ENCODE results near the gene TLE2.
"Not testable (repeated sequence)": the region's sequence is repeated elsewhere in the genome, so short reads cannot be mapped to it uniquely, and the experiment has no call there.

Gene TLE2

GRCh38 chr19:3055741-3056416 lies 26.8 kb upstream of the TLE2 start:
- DNase-seq = no peak

- DNase-seq = no peak
Measured at GRCh38 chr19:3054972-3055740, 26.1 kb upstream of the TLE2 start.

GRCh38 chr19:3054265-3054971 lies 25.3 kb upstream of the TLE2 start:
- no peak for DNase-seq

GRCh38 chr19:3053780-3054179 lies 24.7 kb upstream of the TLE2 start:
- no peak for DNase-seq

GRCh38 chr19:3053218-3053621 lies 24.1 kb upstream of the TLE2 start:
- peak; percentile 9 for DNase-seq

GRCh38 chr19:3050016-3050415 lies 20.9 kb upstream of the TLE2 start:
- DNase-seq = not testable (repeated sequence)

- DNase-seq = no peak
Measured at GRCh38 chr19:3049089-3049488, 20.0 kb upstream of the TLE2 start.

GRCh38 chr19:3048190-3048533 lies 19.1 kb upstream of the TLE2 start:
- DNase-seq = no peak

GRCh38 chr19:3047496-3048189 lies 18.6 kb upstream of the TLE2 start:
- DNase-seq = peak; percentile 90

GRCh38 chr19:3046698-3047495 lies 17.8 kb upstream of the TLE2 start:
- peak; percentile 70 for DNase-seq

GRCh38 chr19:3045885-3046697 lies 17.0 kb upstream of the TLE2 start:
- DNase-seq = no peak

- no peak for DNase-seq
Measured at GRCh38 chr19:3045191-3045590, 16.1 kb upstream of the TLE2 start.

- DNase-seq = no peak
Measured at GRCh38 chr19:3042621-3043267, 13.7 kb upstream of the TLE2 start.

- peak; percentile 25 for DNase-seq
Measured at GRCh38 chr19:3041761-3042620, 12.9 kb upstream of the TLE2 start.

GRCh38 chr19:3041327-3041726 lies 12.2 kb upstream of the TLE2 start:
- no peak for DNase-seq

- DNase-seq = peak; percentile 31
Measured at GRCh38 chr19:3039641-3040077, 10.6 kb upstream of the TLE2 start.

- no peak for DNase-seq
Measured at GRCh38 chr19:3039125-3039524, 10.0 kb upstream of the TLE2 start.

- DNase-seq = no peak
Measured at GRCh38 chr19:3038214-3038613, 9.1 kb upstream of the TLE2 start.

GRCh38 chr19:3036977-3037544 lies 8.0 kb upstream of the TLE2 start:
- not testable (repeated sequence) for DNase-seq

All from CD4-positive, alpha-beta T cell treated with Interleukin-6 for 4 hours (primary cell).